ENCODE measurements around the gene COL2A1.

DNA sequence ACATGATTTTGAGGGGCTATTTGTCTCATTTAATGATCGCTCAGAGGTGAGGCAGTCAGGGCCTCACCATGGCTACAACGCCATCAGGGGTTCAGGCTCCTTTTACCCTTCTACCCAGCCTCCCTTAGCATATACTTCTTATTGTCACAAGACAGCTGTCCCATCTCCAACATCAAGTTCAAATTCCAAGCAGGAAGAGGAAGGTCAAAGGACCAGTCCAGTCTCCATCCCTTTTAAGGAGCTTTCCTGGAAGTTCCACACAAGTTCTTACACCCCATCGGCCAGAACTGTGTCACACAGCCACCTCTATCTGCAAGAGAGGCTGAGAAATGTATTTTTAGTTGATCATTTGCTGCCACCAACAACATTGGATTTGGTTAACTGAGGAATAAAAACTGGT lies 49.2 kb downstream of the COL2A1 start:
- TF ChIP-seq, protein P1, sequence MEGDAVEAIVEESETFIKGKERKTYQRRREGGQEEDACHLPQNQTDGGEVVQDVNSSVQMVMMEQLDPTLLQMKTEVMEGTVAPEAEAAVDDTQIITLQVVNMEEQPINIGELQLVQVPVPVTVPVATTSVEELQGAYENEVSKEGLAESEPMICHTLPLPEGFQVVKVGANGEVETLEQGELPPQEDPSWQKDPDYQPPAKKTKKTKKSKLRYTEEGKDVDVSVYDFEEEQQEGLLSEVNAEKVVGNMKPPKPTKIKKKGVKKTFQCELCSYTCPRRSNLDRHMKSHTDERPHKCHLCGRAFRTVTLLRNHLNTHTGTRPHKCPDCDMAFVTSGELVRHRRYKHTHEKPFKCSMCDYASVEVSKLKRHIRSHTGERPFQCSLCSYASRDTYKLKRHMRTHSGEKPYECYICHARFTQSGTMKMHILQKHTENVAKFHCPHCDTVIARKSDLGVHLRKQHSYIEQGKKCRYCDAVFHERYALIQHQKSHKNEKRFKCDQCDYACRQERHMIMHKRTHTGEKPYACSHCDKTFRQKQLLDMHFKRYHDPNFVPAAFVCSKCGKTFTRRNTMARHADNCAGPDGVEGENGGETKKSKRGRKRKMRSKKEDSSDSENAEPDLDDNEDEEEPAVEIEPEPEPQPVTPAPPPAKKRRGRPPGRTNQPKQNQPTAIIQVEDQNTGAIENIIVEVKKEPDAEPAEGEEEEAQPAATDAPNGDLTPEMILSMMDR (tag by site-specific recombination; IDR thresholded peaks at IDR 0.05), result no peak
- TF ChIP-seq, protein P2, sequence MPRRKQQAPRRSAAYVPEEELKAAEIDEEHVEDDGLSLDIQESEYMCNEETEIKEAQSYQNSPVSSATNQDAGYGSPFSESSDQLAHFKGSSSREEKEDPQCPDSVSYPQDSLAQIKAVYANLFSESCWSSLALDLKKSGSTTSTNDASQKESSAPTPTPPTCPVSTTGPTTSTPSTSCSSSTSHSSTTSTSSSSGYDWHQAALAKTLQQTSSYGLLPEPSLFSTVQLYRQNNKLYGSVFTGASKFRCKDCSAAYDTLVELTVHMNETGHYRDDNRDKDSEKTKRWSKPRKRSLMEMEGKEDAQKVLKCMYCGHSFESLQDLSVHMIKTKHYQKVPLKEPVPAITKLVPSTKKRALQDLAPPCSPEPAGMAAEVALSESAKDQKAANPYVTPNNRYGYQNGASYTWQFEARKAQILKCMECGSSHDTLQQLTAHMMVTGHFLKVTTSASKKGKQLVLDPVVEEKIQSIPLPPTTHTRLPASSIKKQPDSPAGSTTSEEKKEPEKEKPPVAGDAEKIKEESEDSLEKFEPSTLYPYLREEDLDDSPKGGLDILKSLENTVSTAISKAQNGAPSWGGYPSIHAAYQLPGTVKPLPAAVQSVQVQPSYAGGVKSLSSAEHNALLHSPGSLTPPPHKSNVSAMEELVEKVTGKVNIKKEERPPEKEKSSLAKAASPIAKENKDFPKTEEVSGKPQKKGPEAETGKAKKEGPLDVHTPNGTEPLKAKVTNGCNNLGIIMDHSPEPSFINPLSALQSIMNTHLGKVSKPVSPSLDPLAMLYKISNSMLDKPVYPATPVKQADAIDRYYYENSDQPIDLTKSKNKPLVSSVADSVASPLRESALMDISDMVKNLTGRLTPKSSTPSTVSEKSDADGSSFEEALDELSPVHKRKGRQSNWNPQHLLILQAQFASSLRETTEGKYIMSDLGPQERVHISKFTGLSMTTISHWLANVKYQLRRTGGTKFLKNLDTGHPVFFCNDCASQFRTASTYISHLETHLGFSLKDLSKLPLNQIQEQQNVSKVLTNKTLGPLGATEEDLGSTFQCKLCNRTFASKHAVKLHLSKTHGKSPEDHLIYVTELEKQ (tag by site-specific recombination; IDR thresholded peaks at IDR 0.05; ENCODE audit: borderline replicate concordance), result no peak
- no peak for TF ChIP-seq SP3 (tag by site-specific recombination; IDR thresholded peaks at IDR 0.05)
- TF ChIP-seq ZNF335 (tag by site-specific recombination; conservative IDR thresholded peaks at IDR 0.05), result no peak
- no peak for TF ChIP-seq ZBTB17 (tag by site-specific recombination; IDR thresholded peaks at IDR 0.05)
- no peak for TF ChIP-seq ZNF664 (tag by site-specific recombination; IDR thresholded peaks at IDR 0.05)
- no peak for TF ChIP-seq YY1 (tag by site-specific recombination; IDR thresholded peaks at IDR 0.05)

Data from HEK293 (cell line).